NT2/D1 (cell line): ENCODE data around the gene FKRP.

Experiments
- SUZ12 ChIP-seq: IDR thresholded peaks from 2 replicates; pipeline ENCODE4 v1.6.1; 2011; ENCODE audit not compliant: insufficient read length, insufficient read depth; ENCODE audit errors: extremely low read depth
- ZNF274 ChIP-seq: IDR thresholded peaks from 2 replicates; pipeline ENCODE4 v1.6.1; 2011; ENCODE audit warnings: mild to moderate bottlenecking, low read depth, low read length

DNA sequence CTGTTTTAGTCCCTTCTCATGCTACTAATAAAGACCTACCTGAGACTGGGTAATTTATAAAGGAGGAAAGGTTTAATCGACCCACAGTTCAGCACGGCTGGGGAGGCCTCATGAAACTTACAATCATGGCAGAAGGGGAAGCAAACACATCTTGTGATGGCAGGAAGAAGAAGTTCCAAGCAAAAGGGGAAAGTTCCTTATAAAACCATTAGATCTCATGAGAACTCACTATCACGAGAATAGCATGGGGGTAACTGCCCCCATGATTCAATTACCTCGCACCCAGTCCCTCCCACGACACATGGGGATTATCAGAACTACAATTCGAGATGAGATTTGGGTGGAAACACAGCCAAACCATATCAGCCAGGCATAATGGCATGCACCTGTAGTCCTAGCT, 13.3 kb downstream of the FKRP start:
- TF ChIP-seq ZNF274 (no peak), SUZ12 (no peak)
